ENCODE results near the gene ARPP21. TPM values are rescaled to one million over a fixed set of nuclear protein-coding genes. Genes with fewer than 3 reads are reported as not detected.

The ARPP21 gene
- total RNA-seq, 1 experiment from 2014 or later = not detected

DNA sequence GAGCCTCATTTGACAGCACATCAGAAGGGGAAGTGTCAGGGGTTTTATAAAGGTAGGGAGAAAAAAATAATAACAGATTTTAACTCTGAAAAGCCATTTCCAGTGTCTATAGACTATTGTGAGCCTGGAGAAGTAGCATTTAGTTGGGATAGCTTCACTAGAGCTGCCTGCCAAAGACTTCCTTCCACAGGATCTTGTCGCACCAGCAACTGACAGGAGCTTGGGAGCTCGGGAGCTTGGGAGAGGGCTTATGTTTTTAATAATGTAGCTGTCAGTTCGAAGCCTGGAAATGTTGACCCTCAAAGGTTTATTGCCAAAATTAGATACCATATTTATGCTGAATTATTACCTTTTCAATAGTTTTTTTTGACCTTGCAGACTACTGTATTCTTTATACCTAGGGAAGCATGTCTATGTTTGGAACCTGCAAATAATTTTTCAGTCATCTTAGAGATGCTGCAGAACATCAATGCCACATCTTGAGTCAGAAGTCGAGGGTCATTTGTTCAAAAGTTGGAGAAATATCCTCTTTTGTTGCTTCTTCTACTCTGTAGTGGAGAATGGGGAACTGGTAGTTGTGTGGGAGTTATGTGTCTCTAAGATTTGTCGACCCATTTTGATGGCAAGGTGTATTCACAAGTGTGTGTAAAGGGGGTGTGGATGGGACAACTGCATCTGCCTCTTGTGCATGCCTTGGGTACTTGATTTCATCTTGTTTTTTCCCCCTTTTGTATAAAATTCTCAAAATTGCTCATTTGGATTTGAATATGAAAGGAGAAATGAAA is 41.7 kb downstream of the ARPP21 start:
- Mint-ChIP-seq H3K9me3 (no peaks in the 10 kb centered on the region), H3K4me1 (peaks cover 3% of the 10 kb centered on the region; the same call in 1 of the 2 replicates), H3K27me3 (ENCODE audit: low read depth) (no peaks in the 10 kb centered on the region), H3K4me3 (no peak overlapping the region), H3K27ac (no peak overlapping the region), H3K36me3 (no peaks in the 10 kb centered on the region)
- no peak for DNase-seq (ENCODE audit: low spot score)
- POLR2A ChIA-PET = interaction anchor here (0.8 kb wide), 1 partner anchor 280 kb away, joined by 3 read pairs; no protein-coding TSS in a partner anchor
- no peak for TF ChIP-seq ELF4 (CRISPR knock-in tag; IDR thresholded peaks at IDR 0.05; ENCODE audit: low read depth)
- TF ChIP-seq ZNF423 (CRISPR knock-in tag; IDR thresholded peaks at IDR 0.05) = no peak
- TF ChIP-seq, protein P1, sequence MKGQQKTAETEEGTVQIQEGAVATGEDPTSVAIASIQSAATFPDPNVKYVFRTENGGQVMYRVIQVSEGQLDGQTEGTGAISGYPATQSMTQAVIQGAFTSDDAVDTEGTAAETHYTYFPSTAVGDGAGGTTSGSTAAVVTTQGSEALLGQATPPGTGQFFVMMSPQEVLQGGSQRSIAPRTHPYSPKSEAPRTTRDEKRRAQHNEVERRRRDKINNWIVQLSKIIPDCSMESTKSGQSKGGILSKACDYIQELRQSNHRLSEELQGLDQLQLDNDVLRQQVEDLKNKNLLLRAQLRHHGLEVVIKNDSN (CRISPR knock-in tag; IDR thresholded peaks at IDR 0.05) = no peak
- TF ChIP-seq PRRX2 (CRISPR knock-in tag; IDR thresholded peaks at IDR 0.05) = no peak
- no peak for TF ChIP-seq IRF2 (CRISPR knock-in tag; IDR thresholded peaks at IDR 0.05; ENCODE audit: borderline replicate concordance, low read depth)
- no peak for TF ChIP-seq ZNF219 (CRISPR knock-in tag; IDR thresholded peaks at IDR 0.05; ENCODE audit: borderline replicate concordance)
- TF ChIP-seq, protein P2, sequence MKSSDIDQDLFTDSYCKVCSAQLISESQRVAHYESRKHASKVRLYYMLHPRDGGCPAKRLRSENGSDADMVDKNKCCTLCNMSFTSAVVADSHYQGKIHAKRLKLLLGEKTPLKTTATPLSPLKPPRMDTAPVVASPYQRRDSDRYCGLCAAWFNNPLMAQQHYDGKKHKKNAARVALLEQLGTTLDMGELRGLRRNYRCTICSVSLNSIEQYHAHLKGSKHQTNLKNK (CRISPR knock-in tag; IDR thresholded peaks at IDR 0.05) = no peak
- TF ChIP-seq, protein P3, sequence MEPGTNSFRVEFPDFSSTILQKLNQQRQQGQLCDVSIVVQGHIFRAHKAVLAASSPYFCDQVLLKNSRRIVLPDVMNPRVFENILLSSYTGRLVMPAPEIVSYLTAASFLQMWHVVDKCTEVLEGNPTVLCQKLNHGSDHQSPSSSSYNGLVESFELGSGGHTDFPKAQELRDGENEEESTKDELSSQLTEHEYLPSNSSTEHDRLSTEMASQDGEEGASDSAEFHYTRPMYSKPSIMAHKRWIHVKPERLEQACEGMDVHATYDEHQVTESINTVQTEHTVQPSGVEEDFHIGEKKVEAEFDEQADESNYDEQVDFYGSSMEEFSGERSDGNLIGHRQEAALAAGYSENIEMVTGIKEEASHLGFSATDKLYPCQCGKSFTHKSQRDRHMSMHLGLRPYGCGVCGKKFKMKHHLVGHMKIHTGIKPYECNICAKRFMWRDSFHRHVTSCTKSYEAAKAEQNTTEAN (CRISPR knock-in tag; IDR thresholded peaks at IDR 0.05) = no peak
- TF ChIP-seq, protein P4, sequence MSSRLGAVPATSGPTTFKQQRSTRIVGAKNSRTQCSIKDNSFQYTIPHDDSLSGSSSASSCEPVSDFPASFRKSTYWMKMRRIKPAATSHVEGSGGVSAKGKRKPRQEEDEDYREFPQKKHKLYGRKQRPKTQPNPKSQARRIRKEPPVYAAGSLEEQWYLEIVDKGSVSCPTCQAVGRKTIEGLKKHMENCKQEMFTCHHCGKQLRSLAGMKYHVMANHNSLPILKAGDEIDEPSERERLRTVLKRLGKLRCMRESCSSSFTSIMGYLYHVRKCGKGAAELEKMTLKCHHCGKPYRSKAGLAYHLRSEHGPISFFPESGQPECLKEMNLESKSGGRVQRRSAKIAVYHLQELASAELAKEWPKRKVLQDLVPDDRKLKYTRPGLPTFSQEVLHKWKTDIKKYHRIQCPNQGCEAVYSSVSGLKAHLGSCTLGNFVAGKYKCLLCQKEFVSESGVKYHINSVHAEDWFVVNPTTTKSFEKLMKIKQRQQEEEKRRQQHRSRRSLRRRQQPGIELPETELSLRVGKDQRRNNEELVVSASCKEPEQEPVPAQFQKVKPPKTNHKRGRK (CRISPR knock-in tag; IDR thresholded peaks at IDR 0.05; ENCODE audit: borderline replicate concordance) = no peak
- TF ChIP-seq, protein P5, sequence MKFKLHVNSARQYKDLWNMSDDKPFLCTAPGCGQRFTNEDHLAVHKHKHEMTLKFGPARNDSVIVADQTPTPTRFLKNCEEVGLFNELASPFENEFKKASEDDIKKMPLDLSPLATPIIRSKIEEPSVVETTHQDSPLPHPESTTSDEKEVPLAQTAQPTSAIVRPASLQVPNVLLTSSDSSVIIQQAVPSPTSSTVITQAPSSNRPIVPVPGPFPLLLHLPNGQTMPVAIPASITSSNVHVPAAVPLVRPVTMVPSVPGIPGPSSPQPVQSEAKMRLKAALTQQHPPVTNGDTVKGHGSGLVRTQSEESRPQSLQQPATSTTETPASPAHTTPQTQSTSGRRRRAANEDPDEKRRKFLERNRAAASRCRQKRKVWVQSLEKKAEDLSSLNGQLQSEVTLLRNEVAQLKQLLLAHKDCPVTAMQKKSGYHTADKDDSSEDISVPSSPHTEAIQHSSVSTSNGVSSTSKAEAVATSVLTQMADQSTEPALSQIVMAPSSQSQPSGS (CRISPR knock-in tag; IDR thresholded peaks at IDR 0.05; ENCODE audit: borderline replicate concordance, low read depth) = no peak
- no peak for TF ChIP-seq NFYB (CRISPR knock-in tag; conservative IDR thresholded peaks at IDR 0.05; ENCODE audit: low read depth)
- TF ChIP-seq, protein P6, sequence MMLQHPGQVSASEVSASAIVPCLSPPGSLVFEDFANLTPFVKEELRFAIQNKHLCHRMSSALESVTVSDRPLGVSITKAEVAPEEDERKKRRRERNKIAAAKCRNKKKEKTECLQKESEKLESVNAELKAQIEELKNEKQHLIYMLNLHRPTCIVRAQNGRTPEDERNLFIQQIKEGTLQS (CRISPR knock-in tag; conservative IDR thresholded peaks at IDR 0.05) = no peak
- no peak for TF ChIP-seq MXD4 (CRISPR knock-in tag; IDR thresholded peaks at IDR 0.05; ENCODE audit: borderline replicate concordance)
- TF ChIP-seq, protein P7, sequence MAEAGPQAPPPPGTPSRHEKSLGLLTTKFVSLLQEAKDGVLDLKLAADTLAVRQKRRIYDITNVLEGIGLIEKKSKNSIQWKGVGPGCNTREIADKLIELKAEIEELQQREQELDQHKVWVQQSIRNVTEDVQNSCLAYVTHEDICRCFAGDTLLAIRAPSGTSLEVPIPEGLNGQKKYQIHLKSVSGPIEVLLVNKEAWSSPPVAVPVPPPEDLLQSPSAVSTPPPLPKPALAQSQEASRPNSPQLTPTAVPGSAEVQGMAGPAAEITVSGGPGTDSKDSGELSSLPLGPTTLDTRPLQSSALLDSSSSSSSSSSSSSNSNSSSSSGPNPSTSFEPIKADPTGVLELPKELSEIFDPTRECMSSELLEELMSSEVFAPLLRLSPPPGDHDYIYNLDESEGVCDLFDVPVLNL (CRISPR knock-in tag; IDR thresholded peaks at IDR 0.05; ENCODE audit: borderline replicate concordance, low read depth) = no peak
- TF ChIP-seq RELA (CRISPR knock-in tag; IDR thresholded peaks at IDR 0.05; ENCODE audit: borderline replicate concordance) = no peak
- TF ChIP-seq ZNF232 (CRISPR knock-in tag; IDR thresholded peaks at IDR 0.05) = no peak
- TF ChIP-seq, protein P8, sequence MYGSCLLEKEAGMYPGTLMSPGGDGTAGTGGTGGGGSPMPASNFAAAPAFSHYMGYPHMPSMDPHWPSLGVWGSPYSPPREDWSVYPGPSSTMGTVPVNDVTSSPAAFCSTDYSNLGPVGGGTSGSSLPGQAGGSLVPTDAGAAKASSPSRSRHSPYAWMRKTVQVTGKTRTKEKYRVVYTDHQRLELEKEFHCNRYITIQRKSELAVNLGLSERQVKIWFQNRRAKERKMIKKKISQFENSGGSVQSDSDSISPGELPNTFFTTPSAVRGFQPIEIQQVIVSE (CRISPR knock-in tag; IDR thresholded peaks at IDR 0.05; ENCODE audit: borderline replicate concordance) = no peak
- TF ChIP-seq, protein P9, sequence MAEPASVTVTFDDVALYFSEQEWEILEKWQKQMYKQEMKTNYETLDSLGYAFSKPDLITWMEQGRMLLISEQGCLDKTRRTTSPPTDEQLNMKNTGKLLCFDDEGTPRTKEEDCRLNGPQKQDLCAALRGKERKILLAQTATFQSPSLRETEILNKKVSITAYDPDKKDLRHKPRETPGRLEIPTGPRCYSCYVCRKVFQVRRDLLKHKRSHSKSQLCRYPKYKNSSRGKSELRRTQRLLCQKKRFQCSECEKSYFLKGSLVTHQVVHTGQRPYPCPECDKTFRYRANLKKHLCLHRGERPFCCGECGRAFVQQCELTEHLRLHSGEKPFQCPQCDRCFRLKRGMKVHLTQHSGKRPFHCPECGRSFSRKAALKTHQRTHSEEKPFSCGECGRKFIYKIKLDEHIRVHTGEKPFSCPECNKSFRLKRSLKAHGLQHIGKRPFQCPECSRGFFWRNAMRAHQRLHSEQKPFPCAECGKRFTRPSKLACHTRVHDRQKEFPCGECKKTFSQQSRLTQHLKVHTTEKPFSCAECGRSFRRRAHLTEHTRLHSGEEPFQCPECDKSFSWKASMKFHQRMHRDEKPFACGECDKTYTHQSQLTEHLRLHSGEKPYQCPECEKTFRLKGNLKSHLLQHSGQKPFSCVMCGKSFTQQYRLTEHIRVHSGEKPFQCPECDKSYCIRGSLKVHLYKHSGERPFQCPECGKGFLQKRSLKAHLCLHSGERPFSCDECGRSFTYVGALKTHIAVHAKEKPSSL (CRISPR knock-in tag; conservative IDR thresholded peaks at IDR 0.05) = no peak
- no peak for ATAC-seq
- CTCF ChIA-PET = no interaction called here

Measured in WTC11 (cell line).